OCI-LY3 (cell line): ENCODE data around the gene ADTRP.

Experiments
- CTCF ChIP-seq: fragments of 200-600, 300-600 bp; sonication (generic); IDR thresholded peaks from 2 replicates; pipeline ENCODE4 v1.5.1; 2014; ENCODE audit warnings: antibody characterized with exemption, low read length, low read depth
- EZH2phosphoT487 ChIP-seq: fragments of 200-600 bp; shearing (Covaris generic); IDR thresholded peaks from 2 replicates; pipeline ENCODE4 v1.6.1; 2018; ENCODE audit warnings: antibody characterized with exemption, mixed run types, low read depth

DNA sequence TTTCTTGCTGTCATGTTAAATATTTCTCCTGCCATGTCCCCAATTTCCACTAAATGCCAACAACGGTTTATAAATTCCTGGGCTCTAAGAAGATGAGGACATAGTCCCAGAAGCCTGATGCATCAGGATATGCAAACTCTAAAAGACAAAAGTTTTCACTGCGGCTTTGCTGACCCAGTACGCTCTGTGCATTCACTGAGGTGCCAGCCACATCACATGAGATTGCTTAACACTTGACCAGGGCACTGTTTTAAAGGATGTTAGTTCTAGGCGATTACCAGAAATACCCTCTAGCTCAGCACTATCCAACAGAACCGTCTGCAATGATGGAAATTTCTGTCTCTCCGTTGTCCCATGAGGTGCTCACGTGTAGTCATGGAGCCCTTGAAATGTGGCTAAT lies 19.9 kb upstream of the ADTRP start:
- no peak for TF ChIP-seq CTCF
- TF ChIP-seq EZH2phosphoT487, result no peak
